NK-92 treated with Interleukin-12 subunit alpha and Interleukin-12 subunit beta, amount 100 ng/mL, for 24 hours (cell line): Measurements from ENCODE around the gene HRCT1.
"Not testable (repeated sequence)": the region's sequence is repeated elsewhere in the genome, so short reads cannot be mapped to it uniquely, and the experiment has no call there.

Experiments
- DNase-seq: peaks from one replicate; lab custom pipeline; 2025; lab: John Stamatoyannopoulos, UW

Gene HRCT1

GRCh38 chr9:35905912-35906679 is at the start of gene HRCT1:
TSS of gene HRCT1 (plus strand) at chr9:35906202. CDS start at chr9:35906288, 86 bp downstream.
- no peak for DNase-seq

GRCh38 chr9:35856206-35856605 is 49.8 kb upstream of the HRCT1 start:
- DNase-seq = no peak

- DNase-seq = no peak
These were observed 49.1 kb upstream of the HRCT1 start for GRCh38 chr9:35856882-35857281.

- no peak for DNase-seq
These were observed 47.5 kb upstream of the HRCT1 start for GRCh38 chr9:35858458-35858857.

- DNase-seq = no peak
These were observed 46.6 kb upstream of the HRCT1 start for GRCh38 chr9:35859310-35859989.

GRCh38 chr9:35859990-35860339 is 46.0 kb upstream of the HRCT1 start:
- DNase-seq = no peak

GRCh38 chr9:35861161-35861897 is 44.7 kb upstream of the HRCT1 start:
- DNase-seq = no peak

GRCh38 chr9:35862328-35862727 is 43.7 kb upstream of the HRCT1 start:
- no peak for DNase-seq

- no peak for DNase-seq
These were observed 42.4 kb upstream of the HRCT1 start for GRCh38 chr9:35863583-35863982.

GRCh38 chr9:35864695-35865255 is 41.2 kb upstream of the HRCT1 start:
- DNase-seq = no peak

- DNase-seq = no peak
These were observed 38.5 kb upstream of the HRCT1 start for GRCh38 chr9:35867538-35867937.

- no peak for DNase-seq
These were observed 37.1 kb upstream of the HRCT1 start for GRCh38 chr9:35868933-35869332.

- DNase-seq = no peak
These were observed 36.3 kb upstream of the HRCT1 start for GRCh38 chr9:35869621-35870216.

- DNase-seq = no peak
These were observed 35.6 kb upstream of the HRCT1 start, which contains the start of gene OR13J1 for GRCh38 chr9:35870351-35870923. TSS of gene OR13J1 (minus strand) at chr9:35870401. CDS start at chr9:35870401, 0 bp downstream.

- no peak for DNase-seq
These were observed 34.5 kb upstream of the HRCT1 start for GRCh38 chr9:35871545-35871944.

GRCh38 chr9:35872505-35872904 is 33.5 kb upstream of the HRCT1 start:
- DNase-seq = no peak

GRCh38 chr9:35882263-35882848 is 23.6 kb upstream of the HRCT1 start:
- DNase-seq = peak; percentile 48

- DNase-seq = no peak
These were observed 23.0 kb upstream of the HRCT1 start for GRCh38 chr9:35882996-35883395.

- DNase-seq = not testable (repeated sequence)
These were observed 21.1 kb upstream of the HRCT1 start for GRCh38 chr9:35884908-35885307.

- DNase-seq = no peak
These were observed 14.4 kb upstream of the HRCT1 start for GRCh38 chr9:35891646-35892045.

GRCh38 chr9:35892051-35892450 is 14.0 kb upstream of the HRCT1 start:
- DNase-seq = no peak
